D721Med (cell line): ENCODE data around the gene CCNL2.

ENCODE experiments used
- DNase-seq: peaks from one replicate; pipeline ENCODE4 v3.0.0; 2011; ENCODE audit warnings: low spot score; ENCODE audit not compliant: insufficient read length
- FAIRE-seq: peaks from 2 replicates; lab custom pipeline; 2011; peaks lifted over from hg19 to GRCh38; lab: Jason Lieb, UNC
- CTCF ChIP-seq: IDR thresholded peaks from 2 replicates; pipeline ENCODE4 v1.5.1; 2012; ENCODE audit warnings: mild to moderate bottlenecking, control low read depth; ENCODE audit not compliant: insufficient read depth; ENCODE audit errors: missing control alignments

CCNL2 gene

GRCh38 chr1:1438531-1439381 lies 39.6 kb upstream of the CCNL2 start:
- DNase-seq (no peak), FAIRE-seq (no peak)
- TF ChIP-seq CTCF: no peak

GRCh38 chr1:1437904-1438376 lies 38.8 kb upstream of the CCNL2 start:
- FAIRE-seq: no peak
- no peak for TF ChIP-seq CTCF
- DNase-seq: peak; percentile 2

GRCh38 chr1:1437033-1437903 lies 38.1 kb upstream of the CCNL2 start:
- FAIRE-seq (no peak), DNase-seq (peak; percentile 3)
- no peak for TF ChIP-seq CTCF

- FAIRE-seq (no peak), DNase-seq (no peak)
- TF ChIP-seq CTCF: no peak
Measured at GRCh38 chr1:1436630-1437032, 37.5 kb upstream of the CCNL2 start.

- no peak for TF ChIP-seq CTCF
- no peak for FAIRE-seq
- DNase-seq: no peak
Measured at GRCh38 chr1:1435911-1436629, 36.9 kb upstream of the CCNL2 start.

- FAIRE-seq: no peak
- DNase-seq: peak; percentile 85
- no peak for TF ChIP-seq CTCF
Measured at GRCh38 chr1:1435106-1435903, 36.2 kb upstream of the CCNL2 start, which contains the start of gene VWA1. Gene VWA1 (plus strand): TSS chr1:1435690. CDS start chr1:1435749, 59 bp downstream.
